Lung (tissue), 12 donors: ENCODE measurements around the gene FBN3. TPM values are rescaled to one million over a fixed set of nuclear protein-coding genes. Genes with fewer than 3 reads are reported as not detected.

Experiments used
- ATAC-seq: fragments of 200-7000 bp; cut with Tn5 transposase; one replicate; pipeline ENCODE4 v1.9.1; 2020; ENCODE audit warnings: moderate number of reproducible peaks; ENCODE audit not compliant: insufficient read depth, low FRiP score
- DNase-seq, 3 donors: peaks; one replicate each; pipeline ENCODE4 v3.0.0-alpha.2; 2013 to 2017
- H3K27ac ChIP-seq, 2 donors: one replicate each; pipeline ENCODE4 v1.5.1; 2013; ENCODE audit warnings: mild to moderate bottlenecking in 2 of 2, moderate library complexity in 2 of 2, control low read depth in 1 of 2, inconsistent platforms in 1 of 2, low read depth in 1 of 2, low read length in 1 of 2
- H3K27me3 ChIP-seq, 3 donors: one replicate each; pipeline ENCODE4 v1.5.1; 2013; ENCODE audit warnings: low read length in 2 of 3; ENCODE audit not compliant: control insufficient read depth in 3 of 3, insufficient read depth in 3 of 3
- H3K36me3 ChIP-seq, 4 donors: one replicate each; pipeline ENCODE4 v1.5.1; 2013; ENCODE audit warnings: low read length in 4 of 4, mild to moderate bottlenecking in 1 of 4, moderate library complexity in 1 of 4; ENCODE audit not compliant: control insufficient read depth in 4 of 4, insufficient read depth in 4 of 4
- H3K4me1 ChIP-seq, 5 donors: one replicate each; pipeline ENCODE4 v1.5.1; 2013; ENCODE audit warnings: low read length in 5 of 5, mild to moderate bottlenecking in 2 of 5, moderate library complexity in 1 of 5; ENCODE audit not compliant: control insufficient read depth in 5 of 5, insufficient read depth in 5 of 5
- H3K4me3 ChIP-seq: one replicate; pipeline ENCODE4 v1.5.1; 2013; ENCODE audit warnings: mild to moderate bottlenecking, control low read depth, moderate library complexity
- H3K9ac ChIP-seq, 2 donors: one replicate each; pipeline ENCODE4 v1.5.1; 2013; ENCODE audit warnings: low read length in 2 of 2, control low read depth in 1 of 2; ENCODE audit not compliant: insufficient read depth in 1 of 2
- H3K9me3 ChIP-seq, 4 donors: one replicate each; pipeline ENCODE4 v1.5.1; 2013; ENCODE audit warnings: low read length in 3 of 4, mild to moderate bottlenecking in 1 of 4, moderate library complexity in 1 of 4; ENCODE audit not compliant: control insufficient read depth in 4 of 4, insufficient read depth in 3 of 4
- WGBS, 2 donors: extraction: QIAGEN DNeasy Blood & Tissue Kit; methylation state at CpG; one replicate each; pipeline ENCODE4 v1.1.7; 2013; 5-methylcytosine and 5-hydroxymethylcytosine counted together
- polyA plus RNA-seq, 2 donors: library from polyadenylated mRNA; stranded (reverse); fragments of 200-250 nt; gene quantifications; one replicate each; pipeline ENCODE4 v1.2.1, GENCODE V29; 2013
- total RNA-seq, 2 donors: library from RNA; depleted of rRNA in 1 of 2; stranded (reverse); fragments of >200 nt in 1 of 2; gene quantifications; one replicate each; pipeline ENCODE4 v1.2.1, GENCODE V29; 2014 to 2021
- TF ChIP-seq, protein P1 (sequence below): IDR thresholded peaks from 2 replicates; pipeline ENCODE4 v1.5.1; 2012; ENCODE audit warnings: mild to moderate bottlenecking; ENCODE audit errors: control extremely low read depth, extremely low read depth
- donor health status: control.
- donor health status: control.
- donor health status: Bipolar disorder and iron deficiency.
- donor health status: healthy.
- donor health status: DM: yes; HTN: yes; CAD: no.

The FBN3 gene
- total and polyA plus RNA-seq, 4 donors = 0.32 to 26.4 (median 2.1) TPM

- no peaks in the 10 kb centered on the region for H3K4me1 ChIP-seq
- no peaks in the 10 kb centered on the region for H3K9me3 ChIP-seq
- 97% methylated on average over 6 of the region's 6 CpGs for WGBS, 2 donors
- no peak for DNase-seq
- no peak overlapping the region for H3K27ac ChIP-seq
- no peak for ATAC-seq
- TF ChIP-seq, protein P1, sequence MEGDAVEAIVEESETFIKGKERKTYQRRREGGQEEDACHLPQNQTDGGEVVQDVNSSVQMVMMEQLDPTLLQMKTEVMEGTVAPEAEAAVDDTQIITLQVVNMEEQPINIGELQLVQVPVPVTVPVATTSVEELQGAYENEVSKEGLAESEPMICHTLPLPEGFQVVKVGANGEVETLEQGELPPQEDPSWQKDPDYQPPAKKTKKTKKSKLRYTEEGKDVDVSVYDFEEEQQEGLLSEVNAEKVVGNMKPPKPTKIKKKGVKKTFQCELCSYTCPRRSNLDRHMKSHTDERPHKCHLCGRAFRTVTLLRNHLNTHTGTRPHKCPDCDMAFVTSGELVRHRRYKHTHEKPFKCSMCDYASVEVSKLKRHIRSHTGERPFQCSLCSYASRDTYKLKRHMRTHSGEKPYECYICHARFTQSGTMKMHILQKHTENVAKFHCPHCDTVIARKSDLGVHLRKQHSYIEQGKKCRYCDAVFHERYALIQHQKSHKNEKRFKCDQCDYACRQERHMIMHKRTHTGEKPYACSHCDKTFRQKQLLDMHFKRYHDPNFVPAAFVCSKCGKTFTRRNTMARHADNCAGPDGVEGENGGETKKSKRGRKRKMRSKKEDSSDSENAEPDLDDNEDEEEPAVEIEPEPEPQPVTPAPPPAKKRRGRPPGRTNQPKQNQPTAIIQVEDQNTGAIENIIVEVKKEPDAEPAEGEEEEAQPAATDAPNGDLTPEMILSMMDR = no peak
- no peak overlapping the region for H3K9ac ChIP-seq
- peaks cover 0 to 4% (median under 1%) of the 10 kb centered on the region in 4 donors for H3K36me3 ChIP-seq
- H3K27me3 ChIP-seq = no peaks in the 10 kb centered on the region
- no peak overlapping the region for H3K4me3 ChIP-seq
Measured at GRCh38 chr19:8079988-8080387, 69.4 kb downstream of the FBN3 start.

- TF ChIP-seq, protein P1 = no peak
- Histone ChIP-seq H3K4me3 (no peak overlapping the region), H3K9ac (no peak overlapping the region), H3K9me3 (peaks cover 0 to 6% (median under 1%) of the 10 kb centered on the region in 4 donors), H3K27me3 (no peaks in the 10 kb centered on the region), H3K36me3 (peaks cover 0 to 13% (median 2%) of the 10 kb centered on the region in 4 donors), H3K27ac (no peak overlapping the region), H3K4me1 (peaks cover 0 to 1% (median 0%) of the 10 kb centered on the region in 5 donors)
- ATAC-seq = no peak
- WGBS, 2 donors = 84 to 86% methylated on average over 13 of the region's 13 CpGs
- DNase-seq = peak in 1 of 3 donors; percentile 26
Measured at GRCh38 chr19:8075158-8076074, 74.0 kb downstream of the FBN3 start.

- no peak overlapping the region for H3K9ac ChIP-seq
- peaks cover 0 to 13% (median 2%) of the 10 kb centered on the region in 4 donors for H3K36me3 ChIP-seq
- peaks cover 0 to 1% (median 0%) of the 10 kb centered on the region in 5 donors for H3K4me1 ChIP-seq
- H3K27me3 ChIP-seq = no peaks in the 10 kb centered on the region
- peaks cover 0 to 11% (median 3%) of the 10 kb centered on the region in 4 donors for H3K9me3 ChIP-seq
- WGBS, 2 donors = 94 to 100% methylated on average over 1 of the region's 1 CpG
- ATAC-seq (no peak), DNase-seq (no peak)
- TF ChIP-seq, protein P1 = no peak
- no peak overlapping the region for H3K4me3 ChIP-seq
- H3K27ac ChIP-seq = no peak overlapping the region
Measured at GRCh38 chr19:8074501-8074900, 74.9 kb downstream of the FBN3 start.
